Measurements from ENCODE around the gene EVI5L. TPM values are rescaled to one million over a fixed set of nuclear protein-coding genes. Genes with fewer than 3 reads are reported as not detected.

Gene EVI5L
- total and polyA plus RNA-seq, 2 of the 13 experiments (the other 11 are each of a cell fraction or from before 2014, with no cell fraction given) = 1.7 to 2.4 TPM

- CTCF ChIA-PET (ENCODE audit: low intra/inter-chr PET ratio, low total read pairs) = no interaction called here
- FAIRE-seq = no peak
- intact Hi-C loops (cut with micrococcal nuclease; ENCODE audit: unreplicated experiment) (no loop called here), in situ Hi-C loops (cut with HindIII; ENCODE audit: extremely low pct_ligation_motif_present, low pct_unique_long_range_greater_than_20kb) (no loop called here)
- no TSS peak for BruUV-seq (replicated peaks)
- WGBS (ENCODE audit: low lambda C conversion rate) = 31% methylated on average over 3 of the region's 3 CpGs
- Histone ChIP-seq H3K79me2 (ENCODE audit: insufficient read depth, low read length) (no peaks in the 10 kb centered on the region), H3K4me1 (ENCODE audit: insufficient read depth, low read length) (peaks cover 6% of the 10 kb centered on the region; the same call in 1 of the 2 replicates), H3K36me3 (replicated peaks in 1 of 2; ENCODE audit: control insufficient read depth in 1 of 2, insufficient read depth in 2 of 2, low read length in 2 of 2) (no peaks in the 10 kb centered on the region), H2AFZ (ENCODE audit: low read length) (no peak overlapping the region), H3K4me3 (replicated peaks in 1 of 3; ENCODE audit: insufficient read depth in 1 of 3, low read depth in 2 of 3, low read length in 3 of 3) (no peak overlapping the region), H3K9me3 (ENCODE audit: low read length) (no peaks in the 10 kb centered on the region; the same call in 1 of the 2 replicates), H3K4me2 (ENCODE audit: low read depth, low read length) (no peak overlapping the region), H3K27me3 (ENCODE audit: control insufficient read depth in 1 of 2, insufficient read depth in 2 of 2, low read length in 2 of 2) (peaks cover 0 to 7% of the 10 kb centered on the region in 2 experiments; a peak in 1 of 5 replicates), H3K9ac (ENCODE audit: insufficient read depth, low read depth, low read length) (no peak overlapping the region), H3K27ac (ENCODE audit: extremely low read length, insufficient read depth, low read length) (no peak overlapping the region), H4K20me1 (ENCODE audit: insufficient read depth, low read length) (no peaks in the 10 kb centered on the region)
- TF ChIP-seq MAFF (IDR thresholded peaks at IDR 0.05; ENCODE audit: low read depth, low read length) (peak; percentile 69), MYNN (CRISPR knock-in tag; IDR thresholded peaks at IDR 0.05; ENCODE audit: low read depth) (no peak), MAFK (conservative IDR thresholded peaks at IDR 0.05 in 1 of 2, IDR thresholded peaks at IDR 0.05 in 1 of 2; ENCODE audit: low read length in 2 of 2) (peak; percentile 29 to 70; a peak in 3 of 4 replicates)
- POLR2A ChIA-PET = no interaction called here
- DNase-seq (ENCODE audit: low spot score) = no peak
- ATAC-seq = no peak
Observed at GRCh38 chr19:7806234-7806633, 23.8 kb upstream of the EVI5L start.

- ChIA-PET POLR2A (no interaction called here), CTCF (ENCODE audit: low intra/inter-chr PET ratio, low total read pairs) (no interaction called here)
- no peaks in the 10 kb centered on the region for H3K36me3 ChIP-seq (replicated peaks in 1 of 2; ENCODE audit: control insufficient read depth in 1 of 2, insufficient read depth in 2 of 2, low read length in 2 of 2)
- peaks cover 0 to 7% of the 10 kb centered on the region in 2 experiments; a peak in 1 of 5 replicates for H3K27me3 ChIP-seq (ENCODE audit: control insufficient read depth in 1 of 2, insufficient read depth in 2 of 2, low read length in 2 of 2)
- H3K4me3 ChIP-seq (replicated peaks in 1 of 3; ENCODE audit: insufficient read depth in 1 of 3, low read depth in 2 of 3, low read length in 3 of 3) = no peak overlapping the region
- no peak for TF ChIP-seq ZFP62 (CRISPR knock-in tag; IDR thresholded peaks at IDR 0.05)
- no peak for TF ChIP-seq U2AF1 (optimal IDR thresholded peaks at IDR 0.05; ENCODE audit: low read depth, low read length)
- no peak for TF ChIP-seq MTA1 (CRISPR knock-in tag; IDR thresholded peaks at IDR 0.05; ENCODE audit: borderline replicate concordance)
- no peak for TF ChIP-seq WIZ (CRISPR knock-in tag; IDR thresholded peaks at IDR 0.05)
- TF ChIP-seq GLMP (CRISPR knock-in tag; IDR thresholded peaks at IDR 0.05; ENCODE audit: borderline replicate concordance) = no peak
- no peak for TF ChIP-seq RFXANK (CRISPR knock-in tag; IDR thresholded peaks at IDR 0.05)
- TF ChIP-seq IKZF1 (IDR thresholded peaks at IDR 0.05) = no peak
- no peak for TF ChIP-seq TARDBP (CRISPR knock-in tag; IDR thresholded peaks at IDR 0.05)
- no peak for TF ChIP-seq SP1 (IDR thresholded peaks at IDR 0.05)
- TF ChIP-seq SP1 (CRISPR knock-in tag; IDR thresholded peaks at IDR 0.05) = no peak
- TF ChIP-seq ZNF703 (CRISPR knock-in tag; IDR thresholded peaks at IDR 0.05; ENCODE audit: borderline replicate concordance) = no peak
- H4K20me1 ChIP-seq (ENCODE audit: insufficient read depth, low read length) = no peaks in the 10 kb centered on the region
- FAIRE-seq (no peak), ATAC-seq (no peak), DNase-seq (ENCODE audit: low spot score) (no peak)
- no peak overlapping the region for H3K9ac ChIP-seq (ENCODE audit: insufficient read depth, low read depth, low read length)
- 54% methylated on average over 9 of the region's 9 CpGs for WGBS (ENCODE audit: low lambda C conversion rate)
- in situ Hi-C loops (cut with HindIII; ENCODE audit: extremely low pct_ligation_motif_present, low pct_unique_long_range_greater_than_20kb) (no loop called here), intact Hi-C loops (cut with micrococcal nuclease; ENCODE audit: unreplicated experiment) (no loop called here)
- no peak overlapping the region for H2AFZ ChIP-seq (ENCODE audit: low read length)
- H3K4me1 ChIP-seq (ENCODE audit: insufficient read depth, low read length) = peaks cover 6% of the 10 kb centered on the region; the same call in 1 of the 2 replicates
- H3K27ac ChIP-seq (ENCODE audit: extremely low read length, insufficient read depth, low read length) = no peak overlapping the region
- H3K9me3 ChIP-seq (ENCODE audit: low read length) = no peaks in the 10 kb centered on the region
- H3K4me2 ChIP-seq (ENCODE audit: low read depth, low read length) = no peak overlapping the region
- no TSS peak for BruUV-seq (replicated peaks)
- H3K79me2 ChIP-seq (ENCODE audit: insufficient read depth, low read length) = no peaks in the 10 kb centered on the region
Observed at GRCh38 chr19:7806876-7807275, 23.1 kb upstream of the EVI5L start.
